HG02642 (cell line): ENCODE data around the gene IQCN.

ENCODE experiments used
- ATAC-seq: cut with Tn5 transposase; IDR thresholded peaks from one replicate; pipeline ENCODE4 v1.9.1; 2021; ENCODE audit warnings: mild to moderate bottlenecking; ENCODE audit not compliant: unreplicated experiment, poor library complexity

The IQCN gene

GRCh38 chr19:18266771-18267686 lies 7.2 kb downstream of the IQCN start:
- no peak for ATAC-seq

- ATAC-seq = no peak
Measured at GRCh38 chr19:18265582-18265981, 8.7 kb downstream of the IQCN start.

GRCh38 chr19:18264971-18265540 lies 9.2 kb downstream of the IQCN start:
- no peak for ATAC-seq

GRCh38 chr19:18264137-18264854 lies 10.0 kb downstream of the IQCN start:
- no peak for ATAC-seq

GRCh38 chr19:18263324-18264136 lies 10.7 kb downstream of the IQCN start:
- ATAC-seq = no peak

- no peak for ATAC-seq
Measured at GRCh38 chr19:18262917-18263316, 11.3 kb downstream of the IQCN start.

- no peak for ATAC-seq
Measured at GRCh38 chr19:18262144-18262543, 12.1 kb downstream of the IQCN start.

GRCh38 chr19:18261474-18261873 lies 12.8 kb downstream of the IQCN start:
- no peak for ATAC-seq

- no peak for ATAC-seq
Measured at GRCh38 chr19:18259893-18260292, 14.4 kb downstream of the IQCN start.

- no peak for ATAC-seq
Measured at GRCh38 chr19:18257503-18258470, 16.5 kb downstream of the IQCN start.

- no peak for ATAC-seq
Measured at GRCh38 chr19:18254546-18255503, 19.4 kb downstream of the IQCN start.

GRCh38 chr19:18253716-18254115 lies 20.5 kb downstream of the IQCN start:
- no peak for ATAC-seq

GRCh38 chr19:18253130-18253529 lies 21.1 kb downstream of the IQCN start:
- ATAC-seq = no peak

GRCh38 chr19:18252370-18252717 lies 21.9 kb downstream of the IQCN start:
- ATAC-seq = no peak

GRCh38 chr19:18251587-18252369 lies 22.5 kb downstream of the IQCN start:
- no peak for ATAC-seq

- ATAC-seq = no peak
Measured at GRCh38 chr19:18249834-18250233, 24.4 kb downstream of the IQCN start.

- no peak for ATAC-seq
Measured at GRCh38 chr19:18245297-18245696, 29.0 kb downstream of the IQCN start.
